Stimulated activated CD8-positive, alpha-beta memory T cell treated with anti-CD3 and anti-CD28 coated beads, Interleukin-12 subunit alpha, Interleukin-12 subunit beta, amount 100 ng/mL, for 4 hours (primary cell): ENCODE data around the gene PIP5KL1.
A peak's percentile ranks its signal among the peaks of the same experiment; 100 is the strongest.

Experiments used
- DNase-seq: peaks from one replicate; pipeline ENCODE4 v3.0.0-alpha.2; 2020; ENCODE audit warnings: low read depth

Gene PIP5KL1, protein sequence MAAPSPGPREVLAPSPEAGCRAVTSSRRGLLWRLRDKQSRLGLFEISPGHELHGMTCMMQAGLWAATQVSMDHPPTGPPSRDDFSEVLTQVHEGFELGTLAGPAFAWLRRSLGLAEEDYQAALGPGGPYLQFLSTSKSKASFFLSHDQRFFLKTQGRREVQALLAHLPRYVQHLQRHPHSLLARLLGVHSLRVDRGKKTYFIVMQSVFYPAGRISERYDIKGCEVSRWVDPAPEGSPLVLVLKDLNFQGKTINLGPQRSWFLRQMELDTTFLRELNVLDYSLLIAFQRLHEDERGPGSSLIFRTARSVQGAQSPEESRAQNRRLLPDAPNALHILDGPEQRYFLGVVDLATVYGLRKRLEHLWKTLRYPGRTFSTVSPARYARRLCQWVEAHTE

DNA sequence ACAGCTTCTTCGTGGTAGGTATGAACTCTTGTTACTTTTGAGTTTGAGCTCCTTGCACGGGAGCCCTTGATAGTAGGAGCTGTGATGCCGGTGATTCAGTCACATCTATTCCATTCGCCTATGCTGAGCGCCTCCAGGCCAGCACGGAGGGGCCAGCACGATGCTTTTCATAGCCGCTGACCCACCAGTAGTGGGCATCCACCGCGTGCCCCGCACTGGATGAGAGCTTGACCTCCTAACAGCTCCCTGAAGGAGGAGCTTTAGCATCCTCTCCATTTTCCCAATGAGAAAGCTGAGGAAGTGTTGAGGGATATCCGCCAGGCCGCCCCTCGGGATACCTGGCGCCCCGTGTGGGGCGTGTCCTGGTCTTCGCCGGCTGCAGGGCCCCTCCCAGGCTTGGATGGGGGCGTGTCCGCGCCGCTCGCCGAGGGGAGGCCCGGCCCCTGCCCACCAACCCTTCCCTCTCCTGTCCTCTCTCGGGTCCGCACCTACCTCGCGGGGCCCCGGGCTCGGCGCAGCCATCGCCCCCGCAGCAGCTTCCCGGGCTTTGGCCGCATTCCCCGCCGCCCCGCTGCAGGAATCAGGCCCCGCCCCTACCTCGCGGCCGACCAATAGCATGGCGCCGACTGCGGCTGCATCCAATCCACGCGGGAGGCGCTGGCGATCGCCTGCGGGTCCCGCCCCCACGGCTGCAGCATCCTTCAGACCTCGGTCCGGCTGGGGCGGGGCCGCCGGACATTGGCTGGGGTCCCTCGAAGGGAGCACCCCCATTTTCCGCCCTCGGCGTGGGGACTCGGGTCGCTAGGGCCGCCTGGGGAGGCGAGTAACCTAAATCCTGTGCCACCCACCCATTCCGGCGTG, at the start of gene PIP5KL1:
Gene PIP5KL1 (minus strand): TSS at position 547 of the 861 bp plus-strand sequence. CDS start 25 bp downstream, at position 522.
- peak; percentile 58 for DNase-seq

DNA sequence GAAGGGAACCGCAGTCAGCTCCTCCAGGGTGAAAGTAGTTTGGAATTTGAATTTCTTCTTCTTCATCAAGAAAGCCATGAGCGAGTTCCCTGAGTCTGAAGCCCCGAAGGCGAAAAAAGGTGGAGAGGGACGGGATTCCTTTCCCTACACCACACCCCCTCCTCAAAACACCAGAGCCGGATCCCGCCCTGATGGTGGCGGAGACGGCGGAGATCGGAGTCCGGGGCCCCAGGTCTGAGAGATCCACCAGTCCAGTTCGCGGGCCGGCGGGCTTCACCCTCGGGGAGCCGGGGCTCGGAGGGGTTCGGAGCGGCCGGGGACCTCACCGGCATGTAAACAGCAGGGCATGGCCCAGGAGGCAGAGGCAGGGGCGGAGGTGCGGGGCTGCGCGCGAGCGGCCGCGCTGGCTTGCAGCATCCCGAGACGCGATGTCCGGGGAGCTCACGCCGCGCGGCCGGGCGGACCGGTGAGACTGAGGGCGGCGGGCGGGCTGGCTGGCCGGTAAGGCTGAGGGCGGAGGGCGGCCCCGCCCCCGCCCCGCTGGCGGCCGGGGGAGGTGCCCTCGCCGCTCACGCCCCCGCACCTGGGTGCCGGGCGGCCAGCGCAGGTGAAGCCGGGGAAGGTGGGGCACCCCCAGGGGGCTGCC, 49.6 kb upstream of the PIP5KL1 start:
- DNase-seq, result peak; percentile 49

DNA sequence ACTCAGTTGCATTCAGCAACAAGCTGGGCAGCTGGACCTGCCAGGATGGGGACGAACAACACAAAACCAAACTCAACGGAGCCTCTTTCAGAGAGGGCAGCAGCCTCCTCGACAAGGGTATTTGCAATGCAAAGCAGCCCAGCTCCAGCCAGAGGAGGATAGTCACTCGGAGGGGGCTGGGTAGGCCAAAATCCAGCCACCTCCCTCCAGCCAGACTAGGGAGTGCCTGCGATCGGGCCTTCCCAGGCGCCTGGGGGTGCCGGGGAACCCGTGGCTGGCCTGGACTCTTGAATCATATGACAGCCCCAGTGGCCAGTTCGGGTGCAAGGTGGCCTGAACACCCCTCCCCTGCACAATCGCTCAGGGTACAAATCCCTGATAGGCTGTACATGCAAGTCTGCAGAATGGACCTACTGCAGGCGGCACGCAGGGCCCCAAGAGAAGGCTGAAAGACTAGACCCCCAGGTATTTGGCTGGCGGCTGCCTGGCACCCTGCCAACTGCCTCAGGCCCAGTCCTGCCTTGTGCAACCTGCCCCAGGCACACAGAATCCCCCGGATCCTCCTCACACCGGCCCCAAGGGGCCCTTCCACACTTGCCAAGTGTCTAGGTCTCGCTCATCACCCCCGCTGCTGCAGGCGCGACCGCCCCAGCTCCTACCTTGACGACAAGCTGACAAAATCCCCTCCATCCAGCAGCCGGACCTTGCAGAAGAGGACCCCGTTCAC, 48.9 kb upstream of the PIP5KL1 start:
- DNase-seq, result no peak

DNA sequence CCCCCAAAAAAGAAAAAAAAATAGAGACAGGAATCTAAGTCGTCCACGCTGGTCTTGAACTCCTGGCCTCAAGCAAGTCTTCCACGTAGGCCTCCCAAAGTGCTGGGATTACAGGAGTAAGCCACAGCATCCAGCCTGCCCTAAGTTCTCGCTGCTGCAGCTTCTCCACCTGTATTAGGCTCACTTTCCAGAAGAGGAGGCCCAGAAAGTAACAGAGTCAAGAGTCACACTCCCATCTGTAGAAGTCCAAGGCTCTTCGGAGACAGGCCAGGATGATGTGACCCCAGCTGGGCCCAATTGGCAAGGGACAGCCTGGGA, 48.4 kb upstream of the PIP5KL1 start:
- no peak for DNase-seq

DNA sequence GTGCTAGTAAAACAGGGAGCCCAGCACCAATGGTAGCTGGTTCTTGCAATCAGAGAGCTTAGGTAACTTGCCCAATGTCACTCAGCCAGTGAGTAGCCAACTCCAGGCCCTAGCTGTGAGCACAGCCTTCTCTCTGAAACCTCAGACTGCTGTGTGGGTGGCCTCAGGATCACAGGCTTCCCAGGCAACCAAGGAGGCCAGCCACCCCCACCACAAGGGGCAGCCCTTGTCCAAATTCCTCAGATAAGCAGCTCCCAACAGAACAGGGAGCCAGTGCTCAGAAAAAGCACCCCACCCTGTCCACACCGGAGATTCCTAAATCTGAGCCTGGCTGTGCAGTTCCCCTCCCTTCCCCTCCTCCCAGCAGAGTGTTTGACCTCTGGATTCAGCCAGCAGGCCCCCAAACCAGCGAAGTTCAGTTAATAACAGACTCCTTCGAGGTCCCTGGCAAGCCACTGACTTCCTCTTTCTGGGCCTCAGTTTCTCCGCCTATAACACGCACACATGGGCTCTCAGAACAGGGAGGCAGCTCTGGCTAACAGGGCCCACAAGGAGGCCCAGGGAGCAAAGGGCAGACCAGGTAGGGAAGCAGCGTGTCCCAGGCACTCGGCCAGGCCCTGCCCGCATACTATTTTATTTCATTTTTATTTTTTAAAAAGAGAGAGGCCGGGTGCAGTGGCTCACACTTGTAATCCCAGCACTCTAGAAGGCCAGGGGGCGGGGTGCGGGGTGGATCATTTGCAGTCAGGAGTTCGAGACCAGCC, 47.5 kb upstream of the PIP5KL1 start:
- no peak for DNase-seq

DNA sequence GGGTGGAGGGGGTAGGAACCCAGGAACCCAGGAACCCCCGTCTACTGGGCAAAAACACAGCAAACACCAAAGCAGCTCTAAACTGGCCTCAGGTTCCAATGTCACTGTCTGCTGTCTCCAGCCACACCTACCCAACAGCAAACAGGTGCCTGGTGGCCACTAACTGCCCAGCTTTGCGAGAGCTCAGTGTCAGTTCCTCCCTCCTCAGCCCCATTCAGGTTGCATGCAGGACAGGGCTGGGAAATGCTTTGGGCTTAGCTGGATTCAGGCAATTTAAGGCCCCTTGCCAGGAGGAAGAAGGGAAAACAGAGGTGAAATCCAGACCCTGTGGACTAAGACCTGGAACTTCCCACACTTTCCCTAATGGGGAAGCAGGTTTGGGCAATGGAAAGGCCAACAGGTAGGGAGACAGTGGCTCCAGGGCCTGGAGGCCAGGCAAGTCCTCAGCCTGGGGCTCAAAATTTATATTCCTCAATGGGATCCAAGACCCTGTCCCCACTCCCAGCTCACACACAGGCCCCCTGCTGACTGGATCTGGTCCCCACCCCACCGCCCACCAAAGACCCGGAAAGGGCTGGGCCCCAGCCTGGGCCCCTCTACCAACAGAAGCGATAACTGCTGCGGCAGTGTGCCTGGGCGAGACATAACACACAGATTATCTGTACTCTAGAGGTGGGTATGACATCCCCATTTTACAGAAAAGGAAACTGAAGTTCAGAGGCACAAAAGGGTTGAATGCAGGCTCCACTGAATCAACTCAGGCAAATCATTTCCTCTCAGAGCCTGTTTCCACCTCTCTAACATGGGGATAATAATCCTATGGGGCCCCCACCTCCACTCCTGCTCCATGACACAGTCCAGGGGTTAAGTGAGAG, 46.7 kb upstream of the PIP5KL1 start:
- no peak for DNase-seq

DNA sequence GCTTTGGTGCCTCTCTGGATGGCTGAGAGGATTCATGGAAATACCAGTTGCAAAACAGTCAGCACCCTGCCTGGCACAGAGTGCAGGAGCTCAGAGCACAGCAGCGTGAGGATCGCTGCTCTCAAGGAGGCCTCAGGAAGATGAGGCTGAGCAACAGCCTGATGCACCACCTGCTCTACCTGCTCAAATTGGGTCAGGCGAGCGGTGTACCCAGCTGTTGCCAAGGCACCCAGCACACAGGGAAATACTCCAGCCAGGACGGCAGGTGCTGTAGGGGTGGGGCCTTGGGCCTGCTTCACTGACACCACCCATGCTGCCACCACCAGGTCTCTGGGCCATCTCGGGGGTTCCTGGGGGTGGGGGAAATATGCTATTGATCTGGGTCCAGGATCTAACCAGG, 45.9 kb upstream of the PIP5KL1 start:
- DNase-seq, result no peak

DNA sequence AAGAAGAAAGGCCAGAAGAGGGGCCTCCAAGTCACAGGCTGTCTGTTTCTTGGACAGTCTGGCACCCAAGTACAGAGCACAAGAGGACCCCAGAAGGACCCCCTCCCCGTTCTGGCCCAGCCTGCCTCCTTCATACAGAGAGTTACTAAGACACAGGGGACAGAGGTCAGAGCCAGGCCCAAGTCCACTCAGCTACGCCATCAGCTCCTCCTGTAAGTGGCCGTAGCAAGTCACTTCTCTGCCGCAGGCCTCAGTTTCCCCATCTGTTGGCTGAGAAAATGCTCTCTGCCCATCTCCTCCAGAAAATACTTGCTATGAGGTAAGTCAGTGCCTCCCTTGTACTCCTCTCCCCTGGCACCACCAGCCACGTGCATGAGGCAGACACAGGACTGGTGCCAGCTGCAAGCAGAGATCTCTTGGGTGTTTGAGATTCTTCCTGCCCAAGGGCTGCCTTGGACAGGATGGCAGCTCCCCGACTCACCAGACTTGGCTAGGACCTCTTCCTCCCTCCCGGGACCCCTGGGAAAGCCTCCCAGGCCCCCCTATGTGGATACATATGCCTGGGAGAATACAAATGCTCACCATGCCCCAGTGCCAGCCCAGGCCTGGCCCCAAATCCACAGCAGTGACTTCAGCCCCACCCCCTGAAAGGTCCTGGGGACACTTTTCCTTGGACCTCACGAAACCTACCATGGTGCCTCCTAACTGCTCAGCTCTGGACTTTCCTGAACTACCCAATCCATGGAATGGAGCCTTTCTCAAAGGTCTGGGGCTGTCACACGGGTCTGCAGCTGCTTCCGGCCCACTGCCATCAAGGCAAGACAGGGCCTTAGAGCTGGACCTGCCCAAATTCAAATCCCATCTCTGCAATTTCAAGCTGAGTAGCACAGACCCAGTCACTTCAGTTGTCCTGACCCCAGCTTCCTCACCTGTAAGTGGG, 45.1 kb upstream of the PIP5KL1 start:
- no peak for DNase-seq

DNA sequence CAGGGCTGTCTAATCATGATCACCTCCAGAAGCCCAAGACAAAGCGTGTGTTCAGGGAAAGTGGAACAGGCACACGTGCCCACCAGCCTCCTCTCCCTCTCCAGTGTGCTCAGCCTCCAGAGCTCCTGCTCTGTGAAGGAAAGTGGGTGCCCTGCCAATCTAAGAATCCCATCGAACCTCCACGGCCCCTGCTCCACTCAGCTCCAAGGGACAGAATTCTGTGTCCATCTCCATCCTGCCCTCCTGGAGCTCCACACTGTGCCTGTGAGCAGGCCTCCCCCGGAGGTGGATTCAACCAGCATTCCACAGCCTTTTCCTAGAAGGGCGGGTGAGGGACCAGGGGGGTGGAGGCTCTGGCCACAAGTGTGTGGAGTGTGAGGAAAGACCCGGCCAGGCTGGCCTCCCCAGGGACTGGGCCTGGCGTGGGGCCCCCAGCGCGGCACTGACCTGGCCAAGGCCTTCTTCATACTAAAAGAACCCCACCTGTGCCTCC, 44.2 kb upstream of the PIP5KL1 start:
- no peak for DNase-seq

DNA sequence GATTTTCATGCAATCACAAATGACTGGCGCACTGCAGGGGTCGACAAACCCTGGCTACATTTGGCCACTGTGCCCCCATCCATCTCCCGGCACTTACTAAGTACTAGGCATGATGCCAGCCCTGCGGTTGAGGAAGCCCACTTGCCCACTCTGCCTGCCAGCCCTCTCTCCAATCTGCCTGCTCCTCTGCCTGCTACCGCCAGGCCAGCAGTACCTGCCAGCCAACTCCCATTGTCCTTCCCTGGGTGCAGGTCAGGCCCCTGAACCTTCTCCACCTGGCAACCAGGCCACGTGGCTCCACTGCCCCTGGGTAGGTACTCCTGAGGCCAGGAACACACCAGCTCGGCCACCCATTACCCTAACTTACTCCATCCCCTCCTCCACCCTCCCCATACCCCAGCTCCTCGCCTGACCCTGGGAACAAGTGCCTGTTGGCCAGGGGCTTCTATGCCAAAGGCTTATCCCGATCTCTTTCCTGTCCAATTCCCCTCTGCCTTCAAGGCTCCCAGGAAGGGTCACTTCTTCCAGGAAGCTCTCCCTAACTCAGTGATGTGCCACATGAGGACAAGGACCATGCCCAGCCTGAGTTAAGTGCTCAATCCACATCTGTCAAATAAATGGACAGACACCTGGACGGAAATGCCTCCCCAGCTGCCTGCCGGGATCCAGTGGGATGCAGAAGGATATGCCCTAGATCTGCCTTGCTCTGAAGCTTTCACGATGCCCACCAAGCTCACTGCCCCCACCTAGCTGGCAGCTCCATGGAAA, 43.6 kb upstream of the PIP5KL1 start:
- DNase-seq, result no peak

DNA sequence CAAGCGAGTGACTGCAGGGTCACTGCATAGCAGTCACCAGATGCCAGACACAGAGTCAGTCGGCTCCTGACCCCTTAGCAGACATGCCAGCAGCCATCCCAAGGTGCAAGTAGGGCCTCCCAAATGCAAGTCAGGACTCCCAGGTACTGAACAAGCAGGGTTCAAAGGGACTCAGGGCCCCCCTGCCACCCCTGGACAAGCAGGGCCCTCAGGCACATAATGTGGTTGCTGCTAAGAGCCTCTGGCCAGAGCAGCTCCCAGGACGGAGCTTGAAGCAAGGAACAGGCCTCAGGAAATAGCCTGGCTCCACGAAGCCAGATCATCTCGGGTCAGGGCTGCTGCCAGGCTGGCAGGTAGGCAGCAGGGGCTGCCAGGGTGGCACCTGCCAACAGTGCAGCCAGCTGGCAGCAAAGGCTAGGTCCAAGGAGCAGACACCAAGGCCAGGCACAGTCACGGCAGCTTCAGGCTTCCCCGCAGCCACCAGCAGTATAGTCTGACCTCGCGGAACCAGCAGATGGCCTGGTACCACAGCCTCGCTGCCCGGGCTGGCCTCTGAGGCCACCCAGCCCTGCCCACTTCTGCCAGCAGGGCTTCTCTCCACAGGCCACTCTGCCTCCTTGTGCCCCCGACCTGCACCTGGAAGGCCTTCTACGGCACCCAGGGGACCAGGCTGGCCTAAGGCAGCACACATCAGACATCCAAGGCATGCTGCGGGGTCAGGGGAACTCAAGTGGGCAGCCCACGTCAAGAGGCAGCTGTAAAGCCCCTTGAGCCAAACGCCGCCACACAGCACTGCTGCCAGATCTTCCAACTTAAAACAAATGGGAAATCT, 42.8 kb upstream of the PIP5KL1 start:
- no peak for DNase-seq

DNA sequence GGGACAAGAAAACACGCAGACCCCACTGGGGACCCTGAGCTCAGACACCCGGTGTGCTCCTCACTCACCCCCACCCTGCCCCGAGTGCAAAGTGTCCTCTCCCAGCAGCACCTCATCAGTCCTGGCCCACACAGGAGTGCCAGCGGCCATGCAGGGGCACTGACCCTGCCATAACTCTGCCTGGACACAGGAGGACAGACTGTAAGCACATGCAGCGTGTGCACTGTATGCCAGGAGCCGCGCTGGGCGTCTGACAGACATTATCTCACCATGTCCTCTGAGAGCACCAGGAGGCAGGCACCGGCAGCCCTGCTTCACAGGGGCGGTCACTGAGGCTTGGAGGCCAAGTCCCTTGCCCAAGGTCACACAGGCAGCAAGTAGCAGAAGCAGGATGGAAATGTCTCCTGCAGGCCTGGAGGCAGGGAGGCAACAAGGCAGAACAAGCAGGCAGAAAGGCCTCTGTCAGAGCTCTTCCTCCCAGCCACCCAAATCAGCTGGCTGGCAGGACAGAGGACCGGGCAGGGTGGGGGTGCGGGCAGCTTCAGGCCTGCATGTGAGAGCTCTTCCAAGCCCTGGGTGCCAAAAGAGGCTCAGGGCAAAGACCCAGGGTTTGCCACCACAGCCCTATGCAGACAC, 41.8 kb upstream of the PIP5KL1 start:
- DNase-seq, result no peak

DNA sequence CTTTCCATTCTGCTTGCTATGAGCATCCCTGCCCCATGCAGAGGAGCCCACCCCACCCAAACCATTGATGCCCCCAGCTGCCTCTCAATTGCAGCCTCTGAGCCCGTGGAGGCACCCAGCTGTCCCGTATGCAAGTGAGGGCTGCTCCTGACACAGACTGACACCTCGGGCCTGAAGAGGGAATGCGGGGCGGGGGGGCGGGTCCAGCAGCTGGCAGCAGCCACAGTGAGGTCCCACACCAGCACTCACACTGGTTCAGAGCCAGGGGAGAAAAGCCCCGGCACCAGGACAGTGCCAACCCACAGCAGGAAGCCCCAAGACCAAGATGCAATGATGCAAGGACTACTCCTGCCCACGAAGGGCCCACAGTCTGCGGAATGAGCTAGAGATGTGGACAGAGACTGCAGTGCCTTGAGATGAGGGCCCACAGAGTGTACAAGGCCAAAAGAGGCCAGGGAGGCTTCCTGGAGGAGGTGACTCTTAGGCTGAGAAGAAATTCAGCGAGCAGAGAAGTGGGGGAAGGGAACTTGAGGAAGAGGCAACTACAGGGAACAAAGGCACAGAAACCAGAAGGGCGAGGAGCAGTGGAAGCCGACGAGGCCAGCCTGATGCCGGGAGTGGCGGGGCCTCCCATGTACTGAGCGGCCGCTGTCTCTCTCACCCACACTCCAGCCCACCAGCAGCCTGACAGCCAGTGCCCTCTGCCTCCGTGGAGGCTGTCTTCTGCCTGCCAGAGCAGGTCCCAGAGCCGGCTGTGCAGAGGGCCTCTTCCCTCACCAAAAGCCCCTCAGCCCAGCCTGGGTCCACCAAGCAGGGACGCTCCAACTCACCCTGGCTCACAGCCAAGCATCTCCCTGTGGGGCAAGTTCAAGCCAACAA, 41.0 kb upstream of the PIP5KL1 start:
- no peak for DNase-seq

DNA sequence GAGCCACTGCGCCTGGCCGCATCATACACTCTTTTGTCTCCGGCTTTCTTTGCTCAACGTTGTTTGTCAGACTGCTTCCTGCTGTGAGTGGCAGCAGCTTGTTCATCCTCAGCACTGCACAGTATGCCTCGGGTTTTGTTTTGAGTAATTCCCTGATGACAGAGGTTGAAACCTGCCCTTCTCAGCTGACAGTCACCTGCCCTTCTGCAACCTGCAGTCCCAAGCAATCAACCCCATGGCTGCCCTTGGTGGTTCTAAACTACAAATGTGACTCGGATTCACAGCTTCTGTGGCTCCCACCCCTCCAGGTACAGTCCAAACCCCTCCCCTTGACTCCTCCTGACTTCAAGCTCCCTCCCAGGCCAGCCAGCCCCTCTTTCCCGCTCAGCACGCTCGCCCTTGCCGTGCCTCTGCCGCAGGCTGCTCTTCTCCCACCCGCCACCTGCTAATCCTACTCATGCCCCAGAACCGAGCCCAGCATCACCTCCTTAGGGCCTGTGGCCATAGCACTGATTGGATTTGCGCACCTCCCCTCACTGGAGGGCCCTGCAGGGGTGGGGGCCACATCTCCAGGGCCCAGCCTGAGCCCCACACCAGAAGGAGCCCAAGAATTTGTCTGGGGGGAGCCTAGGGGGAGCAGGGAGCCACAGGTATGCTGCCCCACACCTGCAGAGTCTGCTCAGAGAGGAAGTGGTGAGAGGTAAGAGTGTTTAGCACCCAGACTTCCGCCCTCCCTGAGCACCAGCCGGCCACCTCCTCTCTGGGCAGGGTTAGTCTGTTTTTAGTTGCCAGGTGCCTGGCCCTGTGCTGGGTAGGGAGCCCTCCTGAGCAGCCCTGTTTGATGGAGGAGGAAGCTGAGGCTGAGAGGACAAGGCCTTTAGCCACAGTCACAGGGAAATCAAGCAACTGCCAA, 40.1 kb upstream of the PIP5KL1 start:
- no peak for DNase-seq
